ENCODE results near the gene FSIP2.

Gene FSIP2

DNA sequence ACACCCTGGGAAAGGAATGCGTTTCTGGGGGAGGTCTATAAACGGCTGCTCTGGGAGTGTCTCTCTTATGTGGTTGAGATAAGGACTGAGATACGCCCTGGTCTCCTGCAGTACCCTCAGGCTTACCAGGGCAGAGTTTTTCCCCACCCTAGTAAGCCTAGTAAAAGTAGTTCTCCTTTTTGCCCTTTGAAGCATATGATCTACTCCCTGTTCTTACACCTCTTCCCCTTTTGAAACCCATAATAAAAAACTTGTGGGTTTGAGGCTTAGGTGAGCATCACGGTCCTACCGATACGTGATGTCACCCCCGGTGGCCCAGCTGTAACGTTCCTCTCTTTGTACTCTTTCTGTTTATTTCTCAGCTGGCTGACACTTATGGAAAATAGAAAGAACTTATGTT lies 97.4 kb downstream of the FSIP2 start:
- Histone ChIP-seq H2BK12ac (ENCODE audit: low read length) (no peak overlapping the region), H3K4me3 (ENCODE audit: low read length in 2 of 2) (no peak overlapping the region), H2BK5ac (ENCODE audit: low read length) (no peak overlapping the region), H2BK15ac (ENCODE audit: low read length) (no peak overlapping the region), H3K14ac (ENCODE audit: low read length) (no peak overlapping the region), H3K9ac (ENCODE audit: low read depth, low read length, poor library complexity) (no peak overlapping the region), H3K4me1 (ENCODE audit: control insufficient read depth in 2 of 2, insufficient read depth in 1 of 2, low read depth in 1 of 2, low read length in 2 of 2) (no peaks in the 10 kb centered on the region), H3K9me3 (replicated peaks in 1 of 2; ENCODE audit: control insufficient read depth in 2 of 2, insufficient read depth in 1 of 2, low read depth in 1 of 2, low read length in 2 of 2) (peaks cover 0 to 3% of the 10 kb centered on the region in 2 donors), H3K18ac (ENCODE audit: low read length) (no peak overlapping the region), H2AFZ (ENCODE audit: low read length) (no peak overlapping the region), H2BK120ac (ENCODE audit: low read depth, low read length) (no peak overlapping the region), H3K79me1 (ENCODE audit: low read depth, low read length) (no peaks in the 10 kb centered on the region), H3K4ac (ENCODE audit: low read length) (no peak overlapping the region), H3K23ac (ENCODE audit: low read depth, low read length, poor library complexity) (no peak overlapping the region), H3K27me3 (ENCODE audit: control insufficient read depth in 3 of 3, insufficient read depth in 3 of 3, low read depth in 1 of 3, low read length in 3 of 3) (no peaks in the 10 kb centered on the region), H3K4me2 (ENCODE audit: insufficient read depth, low read length, poor library complexity, severe bottlenecking) (no peak overlapping the region), H3K27ac (replicated peaks; ENCODE audit: low read length) (no peak overlapping the region), H3K36me3 (replicated peaks in 1 of 2; ENCODE audit: control insufficient read depth in 2 of 2, insufficient read depth in 2 of 2, low read length in 2 of 2) (no peaks in the 10 kb centered on the region), H4K8ac (ENCODE audit: low read depth, low read length) (no peak overlapping the region), H4K91ac (ENCODE audit: low read depth, low read length, poor library complexity) (no peak overlapping the region), H2AK5ac (ENCODE audit: low read depth, low read length) (no peak overlapping the region)
- no peak for DNase-seq (ENCODE audit: low spot score)
- no CpG with 5 or more reads among the region's 8 CpGs for WGBS, 2 donors (ENCODE audit: extremely low coverage in 2 of 2, insufficient read length in 2 of 2, insufficient replicate concordance in 1 of 2)

DNA sequence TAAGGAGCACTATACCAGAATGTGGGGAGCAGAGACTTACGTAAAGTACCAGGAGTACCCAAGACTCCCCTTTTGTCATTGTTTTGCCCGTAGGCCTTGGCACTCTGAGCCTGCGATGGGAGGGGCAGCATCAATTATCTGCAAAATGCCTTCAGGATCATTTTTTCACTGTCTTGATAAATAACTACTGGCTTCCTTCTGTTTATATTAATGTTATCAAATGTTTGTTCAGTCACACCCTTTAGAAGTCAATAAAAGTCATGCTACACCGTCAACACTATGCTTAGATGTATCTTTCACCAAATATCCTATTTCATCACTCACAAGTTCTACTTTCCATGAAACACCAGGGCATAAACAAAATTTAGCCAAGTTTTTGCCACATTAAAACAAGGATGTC lies 116.3 kb downstream of the FSIP2 start:
- no CpG with 5 or more reads among the region's 4 CpGs for WGBS, 2 donors (ENCODE audit: extremely low coverage in 2 of 2, insufficient read length in 2 of 2, insufficient replicate concordance in 1 of 2)
- H2AFZ ChIP-seq (ENCODE audit: low read length), result no peak overlapping the region
- H3K27ac ChIP-seq (replicated peaks; ENCODE audit: low read length), result no peak overlapping the region
- no peak overlapping the region for H3K9ac ChIP-seq (ENCODE audit: low read depth, low read length, poor library complexity)
- H3K36me3 ChIP-seq (replicated peaks in 1 of 2; ENCODE audit: control insufficient read depth in 2 of 2, insufficient read depth in 2 of 2, low read length in 2 of 2), result no peaks in the 10 kb centered on the region
- no peaks in the 10 kb centered on the region for H3K79me1 ChIP-seq (ENCODE audit: low read depth, low read length)
- H4K8ac ChIP-seq (ENCODE audit: low read depth, low read length), result no peak overlapping the region
- H3K4me2 ChIP-seq (ENCODE audit: insufficient read depth, low read length, poor library complexity, severe bottlenecking), result no peak overlapping the region
- H3K4me3 ChIP-seq (ENCODE audit: low read length in 2 of 2), result no peak overlapping the region
- no peak overlapping the region for H3K14ac ChIP-seq (ENCODE audit: low read length)
- no peak overlapping the region for H2AK5ac ChIP-seq (ENCODE audit: low read depth, low read length)
- DNase-seq (ENCODE audit: low spot score), result no peak
- H3K9me3 ChIP-seq (replicated peaks in 1 of 2; ENCODE audit: control insufficient read depth in 2 of 2, insufficient read depth in 1 of 2, low read depth in 1 of 2, low read length in 2 of 2), result no peaks in the 10 kb centered on the region
- no peaks in the 10 kb centered on the region for H3K27me3 ChIP-seq (ENCODE audit: control insufficient read depth in 3 of 3, insufficient read depth in 3 of 3, low read depth in 1 of 3, low read length in 3 of 3)
- H4K91ac ChIP-seq (ENCODE audit: low read depth, low read length, poor library complexity), result no peak overlapping the region
- H3K23ac ChIP-seq (ENCODE audit: low read depth, low read length, poor library complexity), result no peak overlapping the region
- H3K18ac ChIP-seq (ENCODE audit: low read length), result no peak overlapping the region
- H3K4ac ChIP-seq (ENCODE audit: low read length), result no peak overlapping the region
- H2BK15ac ChIP-seq (ENCODE audit: low read length), result no peak overlapping the region
- H2BK5ac ChIP-seq (ENCODE audit: low read length), result no peak overlapping the region
- H2BK12ac ChIP-seq (ENCODE audit: low read length), result no peak overlapping the region
- H2BK120ac ChIP-seq (ENCODE audit: low read depth, low read length), result no peak overlapping the region
- H3K4me1 ChIP-seq (ENCODE audit: control insufficient read depth in 2 of 2, insufficient read depth in 1 of 2, low read depth in 1 of 2, low read length in 2 of 2), result no peaks in the 10 kb centered on the region

DNA sequence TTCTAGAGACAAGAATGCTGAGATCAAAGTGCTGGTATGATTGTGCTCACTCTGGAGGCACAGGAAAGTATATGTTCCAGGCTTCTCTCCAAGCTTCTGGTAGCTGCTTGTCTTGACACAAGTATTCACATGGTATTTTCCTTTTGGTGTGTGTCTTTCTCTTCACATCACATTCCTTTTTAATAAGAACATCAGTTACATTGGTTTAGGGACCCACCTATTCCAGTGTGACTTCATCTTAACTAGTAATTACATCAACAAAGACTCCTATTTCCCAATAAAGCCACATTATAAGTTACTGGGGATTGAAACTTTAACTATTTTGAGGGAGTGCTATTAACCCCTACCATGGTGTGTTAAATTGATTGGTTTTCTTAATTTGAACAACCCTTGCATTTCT lies 119.1 kb downstream of the FSIP2 start:
- H3K18ac ChIP-seq (ENCODE audit: low read length), result no peak overlapping the region
- H3K4me1 ChIP-seq (ENCODE audit: control insufficient read depth in 2 of 2, insufficient read depth in 1 of 2, low read depth in 1 of 2, low read length in 2 of 2), result no peaks in the 10 kb centered on the region
- no peak overlapping the region for H3K4ac ChIP-seq (ENCODE audit: low read length)
- no peaks in the 10 kb centered on the region for H3K36me3 ChIP-seq (replicated peaks in 1 of 2; ENCODE audit: control insufficient read depth in 2 of 2, insufficient read depth in 2 of 2, low read length in 2 of 2)
- no peak overlapping the region for H3K23ac ChIP-seq (ENCODE audit: low read depth, low read length, poor library complexity)
- no peak overlapping the region for H3K14ac ChIP-seq (ENCODE audit: low read length)
- no peak overlapping the region for H3K9ac ChIP-seq (ENCODE audit: low read depth, low read length, poor library complexity)
- H3K9me3 ChIP-seq (replicated peaks in 1 of 2; ENCODE audit: control insufficient read depth in 2 of 2, insufficient read depth in 1 of 2, low read depth in 1 of 2, low read length in 2 of 2), result no peaks in the 10 kb centered on the region
- no peak overlapping the region for H3K4me2 ChIP-seq (ENCODE audit: insufficient read depth, low read length, poor library complexity, severe bottlenecking)
- H2AFZ ChIP-seq (ENCODE audit: low read length), result no peak overlapping the region
- no peak overlapping the region for H3K27ac ChIP-seq (replicated peaks; ENCODE audit: low read length)
- H3K4me3 ChIP-seq (ENCODE audit: low read length in 2 of 2), result no peak overlapping the region
- no peak overlapping the region for H2BK5ac ChIP-seq (ENCODE audit: low read length)
- H2AK5ac ChIP-seq (ENCODE audit: low read depth, low read length), result no peak overlapping the region
- H2BK12ac ChIP-seq (ENCODE audit: low read length), result no peak overlapping the region
- no peak overlapping the region for H4K91ac ChIP-seq (ENCODE audit: low read depth, low read length, poor library complexity)
- no peaks in the 10 kb centered on the region for H3K27me3 ChIP-seq (ENCODE audit: control insufficient read depth in 3 of 3, insufficient read depth in 3 of 3, low read depth in 1 of 3, low read length in 3 of 3)
- no peak overlapping the region for H2BK120ac ChIP-seq (ENCODE audit: low read depth, low read length)
- no peak for DNase-seq (ENCODE audit: low spot score)
- no peak overlapping the region for H4K8ac ChIP-seq (ENCODE audit: low read depth, low read length)
- no peaks in the 10 kb centered on the region for H3K79me1 ChIP-seq (ENCODE audit: low read depth, low read length)
- no peak overlapping the region for H2BK15ac ChIP-seq (ENCODE audit: low read length)

DNA sequence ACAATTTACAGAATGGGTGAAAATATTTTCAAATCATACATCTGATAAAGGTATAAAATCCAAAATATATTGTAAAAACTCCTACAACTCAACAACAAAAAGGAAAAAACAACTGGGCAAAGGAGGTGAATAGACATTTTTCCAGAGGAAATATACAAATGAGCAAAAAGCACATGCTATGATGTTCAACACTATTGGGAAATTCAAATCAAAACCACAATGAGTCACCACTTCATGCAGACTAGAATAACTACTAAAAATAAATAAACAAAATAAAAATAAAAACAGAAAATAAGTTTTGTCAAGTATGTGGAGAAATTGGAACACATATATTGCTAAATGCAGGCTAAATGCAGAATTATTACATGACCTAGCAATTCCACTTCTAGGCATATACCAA lies 120.9 kb downstream of the FSIP2 start:
- Histone ChIP-seq H2BK12ac (ENCODE audit: low read length) (no peak overlapping the region), H2AK5ac (ENCODE audit: low read depth, low read length) (no peak overlapping the region), H3K27ac (replicated peaks; ENCODE audit: low read length) (no peak overlapping the region), H3K9ac (ENCODE audit: low read depth, low read length, poor library complexity) (no peak overlapping the region), H2BK15ac (ENCODE audit: low read length) (no peak overlapping the region), H2BK120ac (ENCODE audit: low read depth, low read length) (no peak overlapping the region), H3K9me3 (replicated peaks in 1 of 2; ENCODE audit: control insufficient read depth in 2 of 2, insufficient read depth in 1 of 2, low read depth in 1 of 2, low read length in 2 of 2) (no peaks in the 10 kb centered on the region), H3K79me1 (ENCODE audit: low read depth, low read length) (no peaks in the 10 kb centered on the region), H4K91ac (ENCODE audit: low read depth, low read length, poor library complexity) (no peak overlapping the region), H3K18ac (ENCODE audit: low read length) (no peak overlapping the region), H2AFZ (ENCODE audit: low read length) (no peak overlapping the region), H2BK5ac (ENCODE audit: low read length) (no peak overlapping the region), H3K4me1 (ENCODE audit: control insufficient read depth in 2 of 2, insufficient read depth in 1 of 2, low read depth in 1 of 2, low read length in 2 of 2) (no peaks in the 10 kb centered on the region), H3K14ac (ENCODE audit: low read length) (no peak overlapping the region), H3K4me3 (ENCODE audit: low read length in 2 of 2) (no peak overlapping the region), H3K36me3 (replicated peaks in 1 of 2; ENCODE audit: control insufficient read depth in 2 of 2, insufficient read depth in 2 of 2, low read length in 2 of 2) (no peaks in the 10 kb centered on the region), H3K23ac (ENCODE audit: low read depth, low read length, poor library complexity) (no peak overlapping the region), H3K4me2 (ENCODE audit: insufficient read depth, low read length, poor library complexity, severe bottlenecking) (no peak overlapping the region), H4K8ac (ENCODE audit: low read depth, low read length) (no peak overlapping the region), H3K4ac (ENCODE audit: low read length) (no peak overlapping the region), H3K27me3 (ENCODE audit: control insufficient read depth in 3 of 3, insufficient read depth in 3 of 3, low read depth in 1 of 3, low read length in 3 of 3) (no peaks in the 10 kb centered on the region)
- no peak for DNase-seq (ENCODE audit: low spot score)
